Stimulated activated CD4-positive, alpha-beta T cell treated with anti-CD3 and anti-CD28 coated beads, Interleukin-12 subunit alpha, Interleukin-12 subunit beta, amount 100 ng/mL, for 4 hours (primary cell): ENCODE results near the gene POTEI.
"Not testable (repeated sequence)": the region's sequence is repeated elsewhere in the genome, so short reads cannot be mapped to it uniquely, and the experiment has no call there.

Source experiments
- DNase-seq: peaks from one replicate; pipeline ENCODE4 v3.0.0-alpha.2; 2020

POTEI gene

GRCh38 chr2:130454712-130455083, 54.4 kb downstream of the POTEI start:
- not testable (repeated sequence) for DNase-seq

GRCh38 chr2:130453955-130454711, 55.0 kb downstream of the POTEI start:
- not testable (repeated sequence) for DNase-seq

GRCh38 chr2:130452897-130453296, 56.2 kb downstream of the POTEI start:
- not testable (repeated sequence) for DNase-seq

- not testable (repeated sequence) for DNase-seq
Observed at GRCh38 chr2:130451823-130452222, 57.3 kb downstream of the POTEI start.

- DNase-seq, result not testable (repeated sequence)
Observed at GRCh38 chr2:130451278-130451677, 57.9 kb downstream of the POTEI start.

- DNase-seq, result not testable (repeated sequence)
Observed at GRCh38 chr2:130450366-130450765, 58.8 kb downstream of the POTEI start.

- not testable (repeated sequence) for DNase-seq
Observed at GRCh38 chr2:130427631-130428030, 81.5 kb downstream of the POTEI start.

GRCh38 chr2:130418845-130419244, 90.3 kb downstream of the POTEI start:
- DNase-seq, result not testable (repeated sequence)

- DNase-seq, result not testable (repeated sequence)
Observed at GRCh38 chr2:130416693-130417092, 92.4 kb downstream of the POTEI start.
